Suprapubic skin (tissue), 4 donors: ENCODE data around the gene SCAND1. TPM values are rescaled to one million over a fixed set of nuclear protein-coding genes. Genes with fewer than 3 reads are reported as not detected.

Experiments
- DNase-seq, 2 donors: peaks; one replicate each; pipeline ENCODE4 v3.0.0-alpha.2; 2019; ENCODE audit warnings: low spot score in 2 of 2
- H3K27ac ChIP-seq: fragments of 200-600 bp; sonication (generic); one replicate; pipeline ENCODE4 v1.5.1; 2019
- H3K27me3 ChIP-seq: fragments of 200-600 bp; sonication (generic); one replicate; pipeline ENCODE4 v1.5.1; 2019
- H3K36me3 ChIP-seq: fragments of 200-600 bp; sonication (generic); one replicate; pipeline ENCODE4 v1.5.1; 2019
- H3K4me1 ChIP-seq: fragments of 200-600 bp; sonication (generic); one replicate; pipeline ENCODE4 v1.5.1; 2019
- H3K4me3 ChIP-seq: fragments of 200-600 bp; sonication (generic); one replicate; pipeline ENCODE4 v1.5.1; 2019; ENCODE audit warnings: mild to moderate bottlenecking
- H3K9me3 ChIP-seq: fragments of 200-600 bp; sonication (generic); one replicate; pipeline ENCODE4 v1.5.1; 2019
- CTCF ChIP-seq, 2 donors: fragments of 200-600 bp in 1 of 2; fragments of 450-650 bp in 1 of 2; sonication (generic) in 1 of 2; IDR thresholded peaks; one replicate each; pipeline ENCODE4 v1.5.1; 2016 to 2019; ENCODE audit warnings: antibody characterized with exemption in 2 of 2, mild to moderate bottlenecking in 1 of 2, moderate library complexity in 1 of 2
- EP300 ChIP-seq: sonication (generic); formaldehyde crosslinking; IDR thresholded peaks from one replicate; pipeline ENCODE4 v1.6.1; 2017; ENCODE audit warnings: antibody characterized with exemption
- POLR2A ChIP-seq, 2 donors: fragments of 450-650 bp; IDR thresholded peaks; one replicate each; pipeline ENCODE4 v1.6.1; 2017; ENCODE audit warnings: antibody characterized with exemption in 2 of 2, mild to moderate bottlenecking in 2 of 2, moderate library complexity in 2 of 2
- POLR2AphosphoS5 ChIP-seq, 3 donors: sonication (generic); formaldehyde crosslinking; IDR thresholded peaks; one replicate each; pipeline ENCODE4 v1.6.1; 2017; ENCODE audit warnings: antibody characterized with exemption in 3 of 3
- WGBS: methylation state at CpG from one replicate; pipeline ENCODE4 v1.1.5; 2018; 5-methylcytosine and 5-hydroxymethylcytosine counted together
- total RNA-seq, 4 donors: library from RNA; depleted of rRNA; stranded (reverse); fragments of >200 nt; gene quantifications; one replicate each; pipeline ENCODE4 v1.1.0, GENCODE V29; 2016

The SCAND1 gene
- total RNA-seq, 4 donors from 2014 or later: 53.9 to 67.4 (median 59.9) TPM

DNA sequence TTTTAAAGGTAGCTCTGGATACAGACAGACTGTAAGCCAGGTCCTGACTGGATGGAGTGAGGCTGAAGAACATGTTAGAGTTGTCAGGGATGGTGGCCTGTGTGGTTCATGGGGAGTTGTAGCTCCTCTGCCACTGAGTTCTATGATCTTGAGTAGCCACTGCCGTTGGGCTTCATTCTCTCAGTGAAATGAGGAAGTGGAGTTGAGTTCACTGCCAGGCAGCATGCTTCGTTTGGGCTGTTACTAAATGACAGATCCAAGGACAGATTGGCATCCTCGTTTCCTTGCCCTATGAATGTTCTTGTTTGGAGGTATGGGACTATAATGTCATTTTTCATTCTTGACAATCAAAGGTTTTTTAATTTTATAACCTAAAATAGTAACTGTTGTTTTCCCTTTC is 37.2 kb downstream of the SCAND1 start:
- TF ChIP-seq EP300: no peak
- no peak for TF ChIP-seq POLR2A (IDR thresholded peaks at IDR 0.05)
- no peak for TF ChIP-seq CTCF (IDR thresholded peaks at IDR 0.05)
- no peak for TF ChIP-seq POLR2AphosphoS5 (IDR thresholded peaks at IDR 0.05)
- Histone ChIP-seq H3K27ac (no peak overlapping the region), H3K36me3 (peaks cover 71% of the 10 kb centered on the region), H3K4me3 (no peak overlapping the region), H3K4me1 (no peaks in the 10 kb centered on the region), H3K27me3 (no peaks in the 10 kb centered on the region), H3K9me3 (no peaks in the 10 kb centered on the region)
- 76% methylated on average over 3 of the region's 3 CpGs for WGBS
- DNase-seq: no peak

DNA sequence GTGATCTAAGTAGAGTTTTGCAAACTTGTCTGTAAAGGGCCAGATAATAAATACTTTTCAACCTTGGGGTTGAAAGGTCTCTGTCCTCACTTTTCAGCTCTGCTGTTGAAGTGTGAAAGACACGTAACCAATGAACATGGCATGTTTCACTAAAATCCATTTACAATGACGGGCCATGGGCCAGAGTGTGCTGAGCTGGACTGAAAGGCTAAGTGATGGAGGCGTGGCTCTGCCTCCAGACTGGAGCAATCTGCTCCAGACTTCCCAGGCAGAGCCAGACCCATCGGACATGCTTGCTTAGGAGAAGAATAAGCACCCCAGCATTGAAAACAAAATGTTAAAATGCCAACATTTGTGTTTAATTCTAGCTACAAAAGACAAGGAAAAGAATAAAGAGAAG is 41.4 kb downstream of the SCAND1 start:
- WGBS: 66% methylated on average over 4 of the region's 4 CpGs
- no peak overlapping the region for H3K4me3 ChIP-seq
- H3K27ac ChIP-seq: no peak overlapping the region
- H3K9me3 ChIP-seq: no peaks in the 10 kb centered on the region
- no peaks in the 10 kb centered on the region for H3K4me1 ChIP-seq
- H3K27me3 ChIP-seq: no peaks in the 10 kb centered on the region
- DNase-seq: no peak
- TF ChIP-seq POLR2A (IDR thresholded peaks at IDR 0.05): no peak
- H3K36me3 ChIP-seq: peaks cover 53% of the 10 kb centered on the region

- WGBS: 93% methylated on average over 3 of the region's 3 CpGs
- TF ChIP-seq CTCF (IDR thresholded peaks at IDR 0.05) (no peak), POLR2AphosphoS5 (IDR thresholded peaks at IDR 0.05) (no peak), EP300 (no peak), POLR2A (IDR thresholded peaks at IDR 0.05) (no peak)
- no peaks in the 10 kb centered on the region for H3K4me1 ChIP-seq
- no peak overlapping the region for H3K4me3 ChIP-seq
- no peaks in the 10 kb centered on the region for H3K9me3 ChIP-seq
- H3K27me3 ChIP-seq: no peaks in the 10 kb centered on the region
- no peak overlapping the region for H3K27ac ChIP-seq
- H3K36me3 ChIP-seq: peaks cover 39% of the 10 kb centered on the region
- DNase-seq: no peak
These were observed 44.0 kb downstream of the SCAND1 start for GRCh38 chr20:35910254-35910653.

GRCh38 chr20:35909796-35910195 is 44.5 kb downstream of the SCAND1 start:
- Histone ChIP-seq H3K27ac (no peak overlapping the region), H3K36me3 (peaks cover 37% of the 10 kb centered on the region), H3K4me3 (no peak overlapping the region), H3K4me1 (no peaks in the 10 kb centered on the region), H3K27me3 (no peaks in the 10 kb centered on the region), H3K9me3 (no peaks in the 10 kb centered on the region)
- 100% methylated on average over 1 of the region's 1 CpG for WGBS
- DNase-seq: no peak
- TF ChIP-seq CTCF (IDR thresholded peaks at IDR 0.05): no peak
- no peak for TF ChIP-seq EP300
- no peak for TF ChIP-seq POLR2A (IDR thresholded peaks at IDR 0.05)
- TF ChIP-seq POLR2AphosphoS5 (IDR thresholded peaks at IDR 0.05): no peak

GRCh38 chr20:35909176-35909575 is 45.1 kb downstream of the SCAND1 start:
- 96% methylated on average over 1 of the region's 1 CpG for WGBS

More at GRCh38 chr20:35909176-35909575, 45.1 kb downstream of the SCAND1 start:
- TF ChIP-seq POLR2AphosphoS5 (IDR thresholded peaks at IDR 0.05) (no peak), CTCF (IDR thresholded peaks at IDR 0.05) (no peak), EP300 (no peak), POLR2A (IDR thresholded peaks at IDR 0.05) (no peak)
- H3K4me3 ChIP-seq: no peak overlapping the region
- H3K27me3 ChIP-seq: no peaks in the 10 kb centered on the region
- no peaks in the 10 kb centered on the region for H3K9me3 ChIP-seq
- no peak overlapping the region for H3K27ac ChIP-seq
- H3K4me1 ChIP-seq: no peaks in the 10 kb centered on the region
- DNase-seq: no peak
- peaks cover 31% of the 10 kb centered on the region for H3K36me3 ChIP-seq
